Activated CD4-positive, alpha-beta memory T cell treated with anti-CD3 and anti-CD28 coated beads, Interleukin-2, amount 10 ng/mL, durations not matched to agents 7 days and 5 days (primary cell): ENCODE measurements around the gene HYAL3. TPM values are rescaled to one million over a fixed set of nuclear protein-coding genes. Genes with fewer than 3 reads are reported as not detected.

Source experiments
- CTCF ChIA-PET: fragments of 350-600 bp; sonication (Branson Sonifier 250); formaldehyde crosslinking; loops from one replicate; lab custom pipeline; 2021; ENCODE audit warnings: antibody characterized with exemption, inconsistent platforms; lab: Charles Lee
- POLR2A ChIA-PET: fragments of 350-600 bp; sonication (Branson Sonifier 250); formaldehyde crosslinking; loops from one replicate; lab custom pipeline; 2021; ENCODE audit warnings: antibody characterized with exemption; lab: Charles Lee
- DNase-seq: peaks from one replicate; pipeline ENCODE4 v3.0.0-alpha.2; 2020
- H3K27ac Mint-ChIP-seq: one replicate; pipeline ENCODE4 v1.8.0; 2021; ENCODE audit warnings: mild to moderate bottlenecking, mixed read lengths
- H3K27me3 Mint-ChIP-seq: one replicate; pipeline ENCODE4 v1.8.0; 2021; ENCODE audit warnings: mixed read lengths
- H3K36me3 Mint-ChIP-seq: one replicate; pipeline ENCODE4 v1.8.0; 2021; ENCODE audit warnings: low read depth, mixed read lengths
- H3K4me1 Mint-ChIP-seq: one replicate; pipeline ENCODE4 v1.8.0; 2021; ENCODE audit warnings: mixed read lengths
- H3K4me3 Mint-ChIP-seq: one replicate; pipeline ENCODE4 v1.8.0; 2021; ENCODE audit warnings: mild to moderate bottlenecking, mixed read lengths
- H3K9me3 Mint-ChIP-seq: one replicate; pipeline ENCODE4 v1.8.0; 2021; ENCODE audit warnings: mixed read lengths
- total RNA-seq, 2 experiments: library from RNA; stranded (reverse); gene quantifications; one replicate each; pipeline ENCODE4 v1.2.3, GENCODE V29; 2021

Gene HYAL3
- total RNA-seq, 2 experiments from 2014 or later: 13.2 to 13.9 TPM

GRCh38 chr3:50327129-50327528 lies 27.9 kb upstream of the HYAL3 start:
- ChIA-PET CTCF (interaction anchor here (0.6 to 2.9 kb wide), 3 partner anchors 10 to 20 kb away, joined by 3 to 23 read pairs (median 4); no protein-coding TSS in a partner anchor), POLR2A (interaction anchor here (1.1 to 32.1 kb wide), 7 partner anchors 1 to 100 kb away, joined by 4 to 704 read pairs (median 22); partner anchors contain the start of genes CYB561D2, HYAL2, HYAL3 and IFRD2)
- no peak for DNase-seq
- no peaks in the 10 kb centered on the region for H3K9me3 Mint-ChIP-seq
- H3K4me1 Mint-ChIP-seq: peaks cover 39% of the 10 kb centered on the region
- H3K27me3 Mint-ChIP-seq: no peaks in the 10 kb centered on the region
- peaks cover 31% of the 10 kb centered on the region for H3K36me3 Mint-ChIP-seq
- H3K4me3 Mint-ChIP-seq: peak overlapping the region; percentile 93
- peak overlapping the region; percentile 26 for H3K27ac Mint-ChIP-seq

DNA sequence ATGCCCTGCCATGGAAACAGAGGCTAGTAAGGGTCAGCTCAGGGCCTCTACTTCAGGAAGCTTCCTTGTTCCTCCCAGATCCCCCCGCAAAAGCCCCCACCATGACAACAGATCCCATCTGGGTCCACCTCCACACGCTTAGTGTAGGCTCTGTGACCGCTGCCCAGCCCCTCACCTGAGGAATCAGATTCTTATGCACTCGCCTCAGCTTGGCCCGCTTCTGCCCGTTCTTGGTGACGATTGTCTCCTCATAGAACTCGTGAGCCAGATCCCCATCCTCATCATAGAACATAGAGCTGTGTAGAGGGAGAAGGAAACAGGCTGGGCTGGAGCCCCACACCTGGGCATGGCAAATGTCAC lies 27.0 kb upstream of the HYAL3 start:
- H3K27me3 Mint-ChIP-seq: no peaks in the 10 kb centered on the region
- H3K9me3 Mint-ChIP-seq: no peaks in the 10 kb centered on the region
- H3K4me1 Mint-ChIP-seq: peaks cover 35% of the 10 kb centered on the region
- peaks cover 27% of the 10 kb centered on the region for H3K36me3 Mint-ChIP-seq
- H3K27ac Mint-ChIP-seq: no peak overlapping the region
- no peak for DNase-seq
- peak overlapping the region; percentile 13 for H3K4me3 Mint-ChIP-seq
- ChIA-PET POLR2A (interaction anchor here (31.7 kb wide), 1 partner anchor 16 kb away, joined by 704 read pairs; the partner anchor contains the start of genes CYB561D2, NPRL2, RASSF1 and TUSC2), CTCF (interaction anchor here (2.9 to 6.7 kb wide), 2 partner anchors 11 to 27 kb away, joined by 23 to 82 read pairs; partner anchors contain the start of genes HYAL3 and NAA80)

DNA sequence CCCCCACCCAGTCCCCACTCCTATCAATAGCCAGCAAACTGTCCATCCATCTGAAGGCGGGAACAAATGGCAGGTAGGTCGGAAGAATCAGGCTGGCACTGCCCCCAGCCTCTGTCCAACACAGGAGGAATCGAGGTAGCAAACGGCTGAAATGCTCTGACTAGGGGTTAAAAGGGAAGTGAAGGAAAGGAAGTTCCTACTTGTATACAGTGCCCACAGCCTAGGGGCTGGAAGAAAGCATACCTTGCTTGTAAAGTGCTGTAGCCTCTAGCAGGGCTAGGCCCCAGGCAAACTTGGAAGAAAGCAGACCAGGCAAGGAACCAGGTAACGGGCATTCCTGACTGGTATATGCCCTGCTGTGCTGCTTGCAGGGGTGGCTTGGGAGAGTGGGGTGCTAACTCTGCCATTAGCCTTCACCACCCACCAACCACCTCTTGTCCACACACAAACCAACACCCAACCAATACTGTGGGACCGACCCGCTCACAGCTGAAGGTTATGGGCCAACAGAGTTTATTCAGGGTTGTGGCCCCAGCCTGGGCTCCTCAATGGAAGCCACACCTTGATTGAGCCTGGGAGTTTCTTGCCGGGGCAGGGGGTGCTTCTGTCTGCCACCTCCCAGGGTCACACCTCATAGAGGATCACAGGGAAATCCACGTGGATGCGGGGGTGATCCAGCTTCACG lies 26.4 kb upstream of the HYAL3 start:
- no peak overlapping the region for H3K27ac Mint-ChIP-seq

GRCh38 chr3:50325113-50325480 lies 25.9 kb upstream of the HYAL3 start:
- ChIA-PET POLR2A (interaction anchor here (1.8 to 31.7 kb wide), 3 partner anchors 18 to 33 kb away, joined by 8 to 704 read pairs (median 21); partner anchors contain the start of genes CYB561D2, HYAL3, IFRD2 and NAA80), CTCF (interaction anchor here (0.7 to 6.7 kb wide), 11 partner anchors 10 to 131 kb away, joined by 3 to 82 read pairs (median 7); partner anchors contain the start of genes HYAL1, HYAL3, IFRD2 and NAA80)
- no peak for DNase-seq
- no peaks in the 10 kb centered on the region for H3K27me3 Mint-ChIP-seq
- H3K36me3 Mint-ChIP-seq: peaks cover 17% of the 10 kb centered on the region
- no peaks in the 10 kb centered on the region for H3K9me3 Mint-ChIP-seq
- peaks cover 35% of the 10 kb centered on the region for H3K4me1 Mint-ChIP-seq
- H3K27ac Mint-ChIP-seq: no peak overlapping the region
- no peak overlapping the region for H3K4me3 Mint-ChIP-seq

More for the DNA sequence above, 26.4 kb upstream of the HYAL3 start:
- Mint-ChIP-seq H3K9me3 (no peaks in the 10 kb centered on the region), H3K4me3 (no peak overlapping the region), H3K4me1 (peaks cover 31% of the 10 kb centered on the region), H3K36me3 (peaks cover 22% of the 10 kb centered on the region), H3K27me3 (no peaks in the 10 kb centered on the region)
- POLR2A ChIA-PET: interaction anchor here (31.7 kb wide), 1 partner anchor 17 kb away, joined by 704 read pairs; the partner anchor contains the start of genes CYB561D2, NPRL2, RASSF1 and TUSC2
- CTCF ChIA-PET: interaction anchor here (1.5 to 6.7 kb wide), 6 partner anchors 10 to 131 kb away, joined by 7 to 82 read pairs (median 10); partner anchors contain the start of genes HYAL1, HYAL3, IFRD2 and NAA80
- no peak for DNase-seq

DNA sequence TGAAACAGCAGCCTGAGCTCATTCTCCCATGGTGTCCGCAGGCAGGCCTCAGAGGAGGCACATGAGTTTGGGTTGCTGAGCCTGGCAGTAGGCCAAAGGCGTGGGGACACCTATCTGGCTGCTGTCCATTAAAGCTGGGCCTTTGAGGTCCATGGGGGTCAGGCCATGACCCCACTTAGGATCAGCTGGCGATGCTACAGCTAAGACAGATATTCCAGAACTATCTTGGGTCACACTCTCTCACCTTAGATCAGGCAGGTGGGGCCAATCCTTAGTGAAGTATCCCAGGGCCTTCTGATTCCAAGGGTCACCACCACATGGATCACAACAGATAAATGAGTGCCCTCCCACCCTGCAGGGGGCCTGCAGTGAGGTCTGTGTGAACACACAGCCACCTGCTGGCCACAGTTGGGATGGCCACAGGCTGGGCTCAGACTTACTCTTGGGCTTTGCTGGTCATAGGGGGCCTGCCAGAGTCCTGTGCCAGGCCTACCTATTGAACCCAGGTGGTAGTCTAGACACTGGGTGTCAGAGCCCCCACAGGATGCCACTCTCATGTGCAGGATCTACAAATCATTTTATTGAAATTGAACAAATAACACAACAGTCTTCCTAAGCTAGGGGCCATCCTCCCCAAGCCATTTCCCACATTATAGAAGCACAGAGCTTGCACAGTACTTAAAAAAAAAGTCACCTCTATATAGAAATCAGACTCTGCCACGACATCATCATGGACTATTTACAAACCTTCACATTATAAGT lies 25.3 kb upstream of the HYAL3 start:
- H3K36me3 Mint-ChIP-seq: peaks cover 12% of the 10 kb centered on the region
- peak; percentile 69 for DNase-seq
- H3K4me1 Mint-ChIP-seq: peaks cover 41% of the 10 kb centered on the region
- no peak overlapping the region for H3K4me3 Mint-ChIP-seq
- ChIA-PET CTCF (interaction anchor here (0.6 to 6.7 kb wide), 23 partner anchors 10 to 130 kb away, joined by 3 to 82 read pairs (median 5); partner anchors contain the start of genes CYB561D2, GNAI2, HYAL1 and HYAL3), POLR2A (interaction anchor here (1.0 to 31.7 kb wide), 4 partner anchors 9 to 33 kb away, joined by 3 to 704 read pairs (median 14); partner anchors contain the start of genes CYB561D2, HYAL3, IFRD2 and NAA80)
- no peaks in the 10 kb centered on the region for H3K27me3 Mint-ChIP-seq
- H3K9me3 Mint-ChIP-seq: no peaks in the 10 kb centered on the region
- no peak overlapping the region for H3K27ac Mint-ChIP-seq

DNA sequence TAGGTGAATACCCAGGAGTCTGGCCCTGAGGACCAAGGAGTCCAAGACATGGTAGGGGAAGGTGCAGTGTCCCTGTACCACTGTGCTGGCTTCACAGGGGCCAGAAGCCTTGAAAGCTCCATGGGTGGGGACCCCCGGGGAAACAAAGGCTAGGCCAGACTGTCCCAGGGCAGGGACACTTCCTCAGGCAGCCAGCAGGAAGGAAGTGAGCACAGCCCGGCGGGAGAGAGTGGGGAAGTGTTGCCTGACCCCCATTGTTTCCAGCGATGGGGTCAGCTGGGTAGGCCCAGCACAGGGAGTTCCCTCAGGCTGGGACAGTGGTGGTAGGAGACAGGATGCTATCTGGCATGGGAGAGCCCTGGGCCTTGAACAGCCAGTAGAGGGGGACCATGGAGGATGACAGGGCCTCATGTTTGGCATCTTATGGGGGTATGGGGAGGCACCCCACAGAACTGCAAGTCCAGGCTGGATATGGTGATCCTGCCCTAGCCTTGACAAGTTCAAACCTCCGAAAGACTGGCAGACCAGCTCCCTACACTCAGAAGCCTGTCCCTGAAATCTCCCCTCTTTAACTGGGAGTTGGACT lies 24.5 kb upstream of the HYAL3 start:
- POLR2A ChIA-PET: interaction anchor here (1.0 to 31.7 kb wide), 4 partner anchors 9 to 32 kb away, joined by 3 to 704 read pairs (median 14); partner anchors contain the start of genes CYB561D2, HYAL3, IFRD2 and NAA80
- DNase-seq: no peak
- CTCF ChIA-PET: interaction anchor here (0.6 to 6.7 kb wide), 20 partner anchors 9 to 129 kb away, joined by 3 to 82 read pairs (median 6); partner anchors contain the start of genes CYB561D2, GNAI2, HYAL1 and HYAL3

GRCh38 chr3:50323092-50323600 lies 23.9 kb upstream of the HYAL3 start:
- ChIA-PET CTCF (interaction anchor here (0.8 to 6.7 kb wide), 4 partner anchors 12 to 48 kb away, joined by 3 to 82 read pairs (median 36); partner anchors contain the start of genes HYAL3, IFRD2 and NAA80), POLR2A (interaction anchor here (2.2 to 31.7 kb wide), 2 partner anchors 19 to 24 kb away, joined by 21 to 704 read pairs; partner anchors contain the start of genes CYB561D2, HYAL3, NAA80 and NPRL2)
- H3K36me3 Mint-ChIP-seq: peaks cover 2% of the 10 kb centered on the region
- no peaks in the 10 kb centered on the region for H3K9me3 Mint-ChIP-seq
- peak overlapping the region; percentile 31 for H3K27ac Mint-ChIP-seq
- no peaks in the 10 kb centered on the region for H3K27me3 Mint-ChIP-seq
- no peak for DNase-seq
- no peak overlapping the region for H3K4me3 Mint-ChIP-seq
- peaks cover 48% of the 10 kb centered on the region for H3K4me1 Mint-ChIP-seq

More for the DNA sequence above, 24.5 kb upstream of the HYAL3 start:
- peaks cover 48% of the 10 kb centered on the region for H3K4me1 Mint-ChIP-seq
- H3K9me3 Mint-ChIP-seq: no peaks in the 10 kb centered on the region
- peaks cover 8% of the 10 kb centered on the region for H3K36me3 Mint-ChIP-seq
- H3K27me3 Mint-ChIP-seq: no peaks in the 10 kb centered on the region
- no peak overlapping the region for H3K4me3 Mint-ChIP-seq
- H3K27ac Mint-ChIP-seq: peak overlapping the region; percentile 31

DNA sequence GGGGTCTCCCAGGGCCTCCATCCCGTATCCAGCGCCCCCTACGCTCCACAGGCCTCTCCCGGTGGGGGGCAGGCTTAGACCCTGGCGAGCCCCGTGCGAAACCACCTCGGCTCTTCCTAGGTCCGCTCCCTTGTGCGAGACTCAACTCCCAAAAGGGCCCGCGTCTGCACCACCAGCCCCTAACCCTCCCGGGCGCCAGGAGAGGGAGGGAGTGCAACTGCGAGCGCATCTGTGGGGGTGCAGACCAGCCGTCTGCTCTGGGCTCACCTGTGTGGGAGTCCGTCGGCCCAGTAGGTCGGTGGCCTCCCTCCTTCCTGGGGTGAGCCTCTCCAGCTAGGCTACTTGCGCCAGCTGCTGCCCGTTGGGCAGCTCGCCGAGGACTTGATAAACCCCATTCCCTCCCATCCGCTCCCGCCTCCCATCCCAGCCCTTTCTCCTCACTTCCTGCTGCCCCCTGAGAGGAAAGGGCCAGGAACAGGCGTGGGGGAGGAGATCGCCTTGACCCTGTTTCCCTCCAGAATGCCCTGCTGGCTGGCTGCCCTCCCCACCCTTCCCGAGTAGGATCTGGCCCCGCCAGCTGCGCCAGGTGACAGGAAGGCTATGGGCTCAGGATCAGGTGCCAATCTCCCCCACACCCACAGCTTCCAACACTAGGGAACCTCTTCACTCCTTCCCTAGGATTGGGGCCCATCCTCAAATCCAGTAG lies 23.3 kb upstream of the HYAL3 start, which contains the start of gene HYAL2:
Gene HYAL2, minus strand, starts transcription at position 360 of the 706 bp plus-strand sequence. CDS start 2,256 bp downstream, outside the sequence.
- Mint-ChIP-seq H3K9me3 (no peaks in the 10 kb centered on the region), H3K4me1 (peaks cover 49% of the 10 kb centered on the region), H3K27ac (peak within 1 kb of the TSS; percentile 83), H3K4me3 (peak within 1 kb of the TSS; percentile 72), H3K36me3 (no peaks in the 10 kb centered on the region), H3K27me3 (no peaks in the 10 kb centered on the region)
- CTCF ChIA-PET: interaction anchor here (0.8 to 6.7 kb wide), 3 partner anchors 13 to 48 kb away, joined by 3 to 82 read pairs (median 61); partner anchors contain the start of genes HYAL3 and NAA80
- POLR2A ChIA-PET: interaction anchor here (1.1 to 31.7 kb wide), 3 partner anchors 20 to 76 kb away, joined by 3 to 704 read pairs (median 113); partner anchors contain the start of genes CYB561D2, HYAL3, NAA80 and NPRL2
- DNase-seq: no peak

DNA sequence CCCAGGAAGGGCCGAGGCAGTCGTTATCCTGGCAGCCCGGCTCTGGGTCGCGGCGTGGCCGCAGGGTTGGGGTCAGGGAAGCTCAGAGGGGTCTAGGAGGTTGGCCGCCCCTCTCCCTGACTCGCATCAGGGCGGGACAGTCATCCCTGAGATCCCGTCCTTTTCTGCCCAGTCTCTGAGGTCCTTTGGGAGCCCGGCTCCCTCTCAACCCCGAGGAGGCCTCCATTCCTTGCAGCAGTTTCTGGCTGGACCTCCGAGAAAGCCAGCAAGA lies 22.8 kb upstream of the HYAL3 start:
- Mint-ChIP-seq H3K4me3 (peak overlapping the region; percentile 37), H3K36me3 (no peaks in the 10 kb centered on the region), H3K9me3 (no peaks in the 10 kb centered on the region), H3K27me3 (no peaks in the 10 kb centered on the region), H3K27ac (no peak overlapping the region), H3K4me1 (peaks cover 48% of the 10 kb centered on the region)
- POLR2A ChIA-PET: interaction anchor here (1.1 to 31.7 kb wide), 3 partner anchors 21 to 75 kb away, joined by 3 to 704 read pairs (median 113); partner anchors contain the start of genes CYB561D2, HYAL3, NAA80 and NPRL2
- CTCF ChIA-PET: interaction anchor here (0.9 to 6.7 kb wide), 5 partner anchors 13 to 75 kb away, joined by 3 to 82 read pairs (median 6); partner anchors contain the start of genes HYAL3, NAA80 and RASSF1
- no peak for DNase-seq

DNA sequence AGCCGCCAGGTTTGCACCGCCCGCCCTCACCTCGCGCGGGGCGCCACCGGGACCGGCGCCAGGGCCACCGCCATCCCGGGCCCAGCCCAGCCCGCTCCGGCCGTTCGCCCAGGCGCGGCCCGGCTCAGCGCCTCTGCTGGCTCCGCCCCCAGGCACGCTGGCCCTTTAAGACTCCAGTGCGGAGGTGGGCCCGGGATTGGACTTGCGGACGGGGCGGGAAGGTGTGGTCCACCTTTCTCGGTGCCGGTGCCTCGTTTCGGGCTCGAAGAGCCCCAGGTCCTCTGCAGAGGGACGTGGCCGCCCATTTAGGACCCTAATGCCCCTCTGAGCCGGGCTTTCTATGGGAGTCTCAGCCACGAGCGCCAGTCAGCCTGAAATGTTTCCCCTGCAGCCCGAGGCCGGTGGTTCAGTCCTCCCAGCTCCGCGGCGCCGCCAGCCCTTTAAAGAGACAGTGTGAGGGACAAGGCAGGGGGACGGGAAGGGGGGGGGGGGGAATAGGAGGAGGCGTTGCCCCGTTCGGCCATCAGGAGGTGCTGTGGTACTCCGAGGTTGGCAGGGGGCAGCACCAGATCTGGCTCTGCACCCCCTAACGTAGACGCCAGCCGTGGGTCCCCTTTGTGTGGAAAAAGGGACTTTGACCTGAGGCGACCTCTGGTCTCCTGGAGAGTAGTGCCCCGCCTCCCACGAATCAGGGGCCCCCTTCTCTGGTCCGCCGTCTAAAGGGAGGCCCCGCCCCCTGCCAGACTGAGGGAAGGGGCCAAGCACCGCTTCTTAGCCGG lies 22.3 kb upstream of the HYAL3 start:
- DNase-seq: peak; percentile 85
- no peaks in the 10 kb centered on the region for H3K9me3 Mint-ChIP-seq
- peaks cover 48% of the 10 kb centered on the region for H3K4me1 Mint-ChIP-seq
- H3K4me3 Mint-ChIP-seq: peak overlapping the region; percentile 72
- CTCF ChIA-PET: interaction anchor here (0.6 to 6.7 kb wide), 7 partner anchors 14 to 125 kb away, joined by 3 to 82 read pairs (median 5); partner anchors contain the start of genes HYAL3, NAA80 and RASSF1
- H3K36me3 Mint-ChIP-seq: no peaks in the 10 kb centered on the region
- H3K27me3 Mint-ChIP-seq: no peaks in the 10 kb centered on the region
- POLR2A ChIA-PET: interaction anchor here (1.1 to 31.7 kb wide), 3 partner anchors 21 to 75 kb away, joined by 3 to 704 read pairs (median 113); partner anchors contain the start of genes CYB561D2, HYAL3, NAA80 and NPRL2
- peak overlapping the region; percentile 83 for H3K27ac Mint-ChIP-seq
